ENCODE results near the gene WDR54.

DNA sequence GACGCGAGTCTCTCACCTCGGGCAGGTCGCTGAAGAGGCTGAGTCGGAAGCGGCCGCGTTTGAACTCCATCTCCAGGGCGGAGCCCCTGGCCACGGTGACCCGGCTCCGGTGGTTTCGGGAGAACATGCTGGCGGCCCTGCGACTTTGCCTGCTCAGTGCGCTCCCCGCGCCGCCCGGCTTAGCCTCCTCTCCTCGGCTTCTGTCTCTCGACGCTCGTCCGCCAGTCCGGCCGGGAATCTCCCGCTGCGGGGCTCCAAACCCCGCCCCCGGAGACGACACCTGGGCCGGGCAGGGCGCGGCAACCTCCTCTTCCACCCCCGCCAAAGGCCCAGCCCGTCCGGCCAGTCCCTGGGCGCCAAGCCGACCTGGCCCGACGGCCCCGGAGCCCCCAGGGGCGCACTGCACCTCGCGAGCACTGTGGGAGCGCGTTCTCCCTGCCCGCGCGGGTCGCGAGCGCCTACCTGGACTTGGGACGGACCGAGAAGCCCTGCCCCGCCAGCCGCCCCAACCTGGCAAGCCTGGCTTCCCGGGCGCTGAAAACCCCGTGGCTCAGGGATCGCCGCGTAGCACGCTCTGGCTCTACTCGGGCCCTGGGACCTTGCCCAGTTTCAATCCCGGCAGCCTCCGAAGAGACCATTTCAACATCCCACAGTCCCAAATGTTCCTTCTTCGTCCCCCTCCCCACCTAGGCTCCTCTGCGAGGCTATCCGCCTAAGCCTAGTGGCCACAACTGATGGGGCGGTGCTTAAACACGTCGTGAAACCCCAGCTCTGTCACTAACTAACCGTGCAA is 20.4 kb downstream of the WDR54 start, which contains the start of gene RTKN:
- TF ChIP-seq, protein P1, sequence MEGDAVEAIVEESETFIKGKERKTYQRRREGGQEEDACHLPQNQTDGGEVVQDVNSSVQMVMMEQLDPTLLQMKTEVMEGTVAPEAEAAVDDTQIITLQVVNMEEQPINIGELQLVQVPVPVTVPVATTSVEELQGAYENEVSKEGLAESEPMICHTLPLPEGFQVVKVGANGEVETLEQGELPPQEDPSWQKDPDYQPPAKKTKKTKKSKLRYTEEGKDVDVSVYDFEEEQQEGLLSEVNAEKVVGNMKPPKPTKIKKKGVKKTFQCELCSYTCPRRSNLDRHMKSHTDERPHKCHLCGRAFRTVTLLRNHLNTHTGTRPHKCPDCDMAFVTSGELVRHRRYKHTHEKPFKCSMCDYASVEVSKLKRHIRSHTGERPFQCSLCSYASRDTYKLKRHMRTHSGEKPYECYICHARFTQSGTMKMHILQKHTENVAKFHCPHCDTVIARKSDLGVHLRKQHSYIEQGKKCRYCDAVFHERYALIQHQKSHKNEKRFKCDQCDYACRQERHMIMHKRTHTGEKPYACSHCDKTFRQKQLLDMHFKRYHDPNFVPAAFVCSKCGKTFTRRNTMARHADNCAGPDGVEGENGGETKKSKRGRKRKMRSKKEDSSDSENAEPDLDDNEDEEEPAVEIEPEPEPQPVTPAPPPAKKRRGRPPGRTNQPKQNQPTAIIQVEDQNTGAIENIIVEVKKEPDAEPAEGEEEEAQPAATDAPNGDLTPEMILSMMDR (IDR thresholded peaks at IDR 0.05) = peak in 2 of 5 experiments; percentile 34 to 65
- peak; percentile 68 to 94 (median 89) for TF ChIP-seq POLR2AphosphoS5 (IDR thresholded peaks at IDR 0.05)
- TF ChIP-seq EP300 (IDR thresholded peaks at IDR 0.05; ENCODE audit: low read depth) = no peak
- peak; percentile 89 for TF ChIP-seq POLR2A (IDR thresholded peaks at IDR 0.05)

All from transverse colon (tissue), 4 donors.